Osteoblast (primary cell): Measurements from ENCODE around the gene CACNG5. TPM values are rescaled to one million over a fixed set of nuclear protein-coding genes. Genes with fewer than 3 reads are reported as not detected.

Experiments
- DNase-seq: peaks from one replicate; pipeline ENCODE4 v3.0.0; 2011; ENCODE audit warnings: low spot score, mixed read lengths; ENCODE audit not compliant: insufficient read length; ENCODE audit errors: missing footprints
- H2AFZ ChIP-seq: 2 replicates; pipeline ENCODE4 v1.6.0; 2011; ENCODE audit warnings: mild to moderate bottlenecking, low read length
- H3K27ac ChIP-seq: 2 replicates; pipeline ENCODE4 v1.5.1; 2011; ENCODE audit warnings: mild to moderate bottlenecking, low read depth, low read length, moderate library complexity
- H3K27me3 ChIP-seq: 2 replicates; pipeline ENCODE4 v1.6.0; 2012; ENCODE audit warnings: mild to moderate bottlenecking, control low read depth, inconsistent platforms, low read length, moderate library complexity; ENCODE audit not compliant: insufficient read depth
- H3K36me3 ChIP-seq: 2 replicates; pipeline ENCODE4 v1.5.1; 2011; ENCODE audit warnings: mild to moderate bottlenecking, low read length, control low read depth, moderate library complexity; ENCODE audit not compliant: insufficient read depth
- H3K4me1 ChIP-seq: 2 replicates; pipeline ENCODE4 v1.5.1; 2011; ENCODE audit warnings: mild to moderate bottlenecking, low read length, control low read depth, moderate library complexity; ENCODE audit not compliant: insufficient read depth
- H3K4me2 ChIP-seq: 2 replicates; pipeline ENCODE4 v1.6.0; 2011; ENCODE audit warnings: mild to moderate bottlenecking, low read length; ENCODE audit not compliant: insufficient read depth
- H3K4me3 ChIP-seq: fragments of 200-600 bp; sonication (generic); 3 replicates; pipeline ENCODE4 v1.5.1; 2012; ENCODE audit warnings: mild to moderate bottlenecking, low read length, inconsistent platforms; ENCODE audit not compliant: insufficient read depth
- H3K79me2 ChIP-seq: 2 replicates; pipeline ENCODE4 v1.6.0; 2012; ENCODE audit warnings: mild to moderate bottlenecking, low read length, control low read depth, inconsistent platforms; ENCODE audit not compliant: insufficient read depth
- H3K9me3 ChIP-seq: 2 replicates; pipeline ENCODE4 v1.5.1; 2011; ENCODE audit warnings: low read depth, low read length, control low read depth
- H4K20me1 ChIP-seq: 2 replicates; pipeline ENCODE4 v1.6.0; 2012; ENCODE audit warnings: mild to moderate bottlenecking, low read length, control low read depth; ENCODE audit not compliant: insufficient read depth
- CTCF ChIP-seq: IDR thresholded peaks from 2 replicates; pipeline ENCODE4 v1.5.1; 2011; ENCODE audit warnings: mild to moderate bottlenecking, low read depth, low read length, moderate library complexity; ENCODE audit errors: extremely low read depth
- total RNA-seq: library from RNA; depleted of rRNA; stranded (reverse); fragments of >200 nt; gene quantifications from 2 replicates; pipeline ENCODE4 v1.2.3, GENCODE V29; 2012

Gene CACNG5
- total RNA-seq, 1 donor, result not detected

- H3K27ac ChIP-seq, result no peak overlapping the region
- H4K20me1 ChIP-seq, result no peaks in the 10 kb centered on the region
- H2AFZ ChIP-seq, result no peak overlapping the region
- H3K4me1 ChIP-seq, result no peaks in the 10 kb centered on the region
- H3K4me3 ChIP-seq, result no peak overlapping the region
- H3K4me2 ChIP-seq, result no peak overlapping the region
- H3K9me3 ChIP-seq, result no peaks in the 10 kb centered on the region
- no peaks in the 10 kb centered on the region for H3K79me2 ChIP-seq
- no peak for TF ChIP-seq CTCF
- no peaks in the 10 kb centered on the region for H3K36me3 ChIP-seq
- peaks cover 4% of the 10 kb centered on the region for H3K27me3 ChIP-seq
- DNase-seq, result no peak
These were observed 8.7 kb downstream of the CACNG5 start for GRCh38 chr17:66843627-66844026.

- Histone ChIP-seq H3K4me3 (no peak overlapping the region), H3K4me1 (no peaks in the 10 kb centered on the region), H2AFZ (no peak overlapping the region), H3K9me3 (no peaks in the 10 kb centered on the region), H4K20me1 (no peaks in the 10 kb centered on the region), H3K79me2 (no peaks in the 10 kb centered on the region), H3K27ac (no peak overlapping the region), H3K4me2 (no peak overlapping the region), H3K27me3 (peaks cover 6% of the 10 kb centered on the region), H3K36me3 (no peaks in the 10 kb centered on the region)
- DNase-seq, result no peak
- no peak for TF ChIP-seq CTCF
These were observed 12.8 kb downstream of the CACNG5 start for GRCh38 chr17:66847704-66848103.

- TF ChIP-seq CTCF, result no peak
These were observed 13.6 kb downstream of the CACNG5 start for GRCh38 chr17:66848496-66848895.

GRCh38 chr17:66849032-66849655, 14.2 kb downstream of the CACNG5 start:
- Histone ChIP-seq H3K36me3 (no peaks in the 10 kb centered on the region), H3K27ac (no peak overlapping the region), H3K4me3 (no peak overlapping the region), H3K4me1 (no peaks in the 10 kb centered on the region), H4K20me1 (no peaks in the 10 kb centered on the region), H3K79me2 (no peaks in the 10 kb centered on the region), H3K9me3 (no peaks in the 10 kb centered on the region), H2AFZ (no peak overlapping the region), H3K4me2 (no peak overlapping the region), H3K27me3 (peaks cover 6% of the 10 kb centered on the region)
- no peak for DNase-seq
- TF ChIP-seq CTCF, result no peak

More at GRCh38 chr17:66848496-66848895, 13.6 kb downstream of the CACNG5 start:
- no peaks in the 10 kb centered on the region for H3K79me2 ChIP-seq
- H2AFZ ChIP-seq, result no peak overlapping the region
- no peaks in the 10 kb centered on the region for H3K4me1 ChIP-seq
- no peak for DNase-seq
- no peak overlapping the region for H3K4me3 ChIP-seq
- H3K36me3 ChIP-seq, result no peaks in the 10 kb centered on the region
- no peak overlapping the region for H3K27ac ChIP-seq
- H3K9me3 ChIP-seq, result no peaks in the 10 kb centered on the region
- no peak overlapping the region for H3K4me2 ChIP-seq
- no peaks in the 10 kb centered on the region for H4K20me1 ChIP-seq
- peaks cover 6% of the 10 kb centered on the region for H3K27me3 ChIP-seq
